ENCODE measurements around the gene GKAP1. TPM values are rescaled to one million over a fixed set of nuclear protein-coding genes. Genes with fewer than 3 reads are reported as not detected.

Gene GKAP1
- total RNA-seq, result 0.39 and 3.9 TPM in 2 replicates

GRCh38 chr9:83817356-83818278 is at the start of gene GKAP1:
Gene GKAP1, minus strand, starts transcription at chr9:83817769. Its CDS starts 11,252 bp downstream, at chr9:83806517.

DNA sequence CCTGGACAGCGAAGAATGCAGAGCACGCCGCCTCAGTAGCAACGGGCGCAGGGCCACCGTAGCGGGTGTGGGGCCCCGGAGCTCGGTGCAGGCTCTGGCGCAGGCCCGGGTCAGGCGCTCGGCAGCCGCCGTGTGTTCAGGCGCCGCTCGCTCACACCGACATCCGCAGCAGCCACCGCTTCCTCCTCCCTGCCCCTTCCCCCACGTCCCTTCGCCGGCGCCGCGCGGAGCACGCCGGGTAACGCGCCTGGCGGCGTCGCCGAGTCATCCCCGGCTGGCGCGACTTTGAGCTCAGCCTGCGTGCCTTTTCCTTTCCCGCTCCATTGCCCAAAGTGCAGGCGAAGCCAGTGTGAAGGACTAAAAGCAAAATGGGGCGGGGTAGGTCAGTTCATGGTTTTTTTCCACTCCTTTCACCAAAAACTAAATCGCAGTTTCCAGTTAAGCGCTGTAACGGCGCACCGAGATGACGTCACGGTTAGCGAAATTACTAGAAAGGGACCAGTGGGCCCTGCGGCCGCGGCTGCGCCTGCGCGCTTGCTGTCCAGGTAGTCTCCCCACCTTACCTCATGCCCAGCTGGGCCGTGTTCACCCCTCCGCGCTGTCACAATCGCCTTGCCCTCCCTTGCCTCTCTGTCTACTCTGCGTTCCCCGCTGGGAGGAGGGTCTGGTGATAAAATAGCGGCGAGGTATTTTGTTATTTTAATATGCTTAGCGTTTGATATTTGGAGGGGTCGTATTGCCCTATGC is 109.6 kb downstream of the GKAP1 start, which contains the start of gene UBQLN1:
UBQLN1 (minus strand) TSS at position 191 of the 747 bp plus-strand sequence. CDS start 279 bp downstream, outside the sequence.

Other genes with a start within 250 kb of the GKAP1 start
- 0.48 and 2.3 TPM in 2 replicates for gene IDNK, start 194.6 kb downstream of the GKAP1 start, total RNA-seq
- gene UBQLN1, start 109.8 kb downstream of the GKAP1 start, total RNA-seq, result 78.6 and 91.1 TPM in 2 replicates
- 1.0 and 2.5 TPM in 2 replicates for gene KIF27, start 103.7 kb upstream of the GKAP1 start, total RNA-seq
- 489 and 509 TPM in 2 replicates for gene HNRNPK, start 162.4 kb upstream of the GKAP1 start, total RNA-seq
- 7.6 and 10.2 TPM in 2 replicates for gene RMI1, start 163.0 kb upstream of the GKAP1 start, total RNA-seq

Measured in epithelial cell of alveolus of lung (primary cell).